HCT116 (cell line): Measurements from ENCODE around the gene C2orf76. TPM values are rescaled to one million over a fixed set of nuclear protein-coding genes. Genes with fewer than 3 reads are reported as not detected.

Source experiments
- ATAC-seq: fragments of 200-7000 bp; cut with Tn5 transposase; 2 replicates; pipeline ENCODE4 v1.9.1; 2020; ENCODE audit warnings: mild to moderate bottlenecking, moderate library complexity
- BruUV-seq: library from RNA; stranded (reverse); fragments of 400-500 nt; replicated peaks from 2 replicates; lab custom pipeline; 2021; lab: Mats Ljungman, UMichigan
- CTCF ChIA-PET: fragments of 300-600 bp; sonication (Branson Sonifier 250); formaldehyde crosslinking; loops from one replicate; lab custom pipeline; 2021; ENCODE audit warnings: antibody characterized with exemption; lab: Charles Lee
- POLR2A ChIA-PET: fragments of 300-600, 350-600 bp; sonication (Branson Sonifier 250); formaldehyde crosslinking; loops from one replicate; lab custom pipeline; 2021; ENCODE audit warnings: antibody characterized with exemption; lab: Charles Lee
- RAD21 ChIA-PET, 2 experiments: fragments of 300-600 bp; sonication (Branson Sonifier 250); formaldehyde crosslinking; loops; one replicate each; lab custom pipeline; 2023; ENCODE audit warnings: low total read pairs in 2 of 2; ENCODE audit not compliant: uncharacterized antibody in 2 of 2, unreplicated experiment in 2 of 2, low non-redundant PET in 1 of 2; lab: Charles Lee
- DNase-seq: peaks from one replicate; pipeline ENCODE4 v3.0.0-alpha.2; 2010; ENCODE audit warnings: low read depth, low spot score
- H2AFZ ChIP-seq: fragments of 200-600 bp; shearing (Covaris generic), sonication (generic); 2 replicates; pipeline ENCODE4 v1.6.1; 2017; ENCODE audit warnings: low read depth, mixed run types, mixed read lengths, antibody characterized with exemption, low read length; ENCODE audit not compliant: poor library complexity, severe bottlenecking
- H3K27ac ChIP-seq: 2 replicates; pipeline ENCODE4 v1.5.1; 2012; ENCODE audit warnings: low read depth, low read length
- H3K27me3 ChIP-seq: fragments of 200-600 bp; sonication (generic); 2 replicates; pipeline ENCODE4 v1.6.1; 2016; ENCODE audit warnings: mixed run types, low read length, mixed read lengths; ENCODE audit not compliant: insufficient read depth
- H3K36me3 ChIP-seq, 2 experiments: fragments of 200-500 bp in 1 of 2; fragments of 200-600 bp in 1 of 2; sonication (Bioruptor generic) in 1 of 2; sonication (generic) in 1 of 2; 2 replicates each; pipeline versions ENCODE4 v1.5.1 to v1.6.1; 2014 to 2016; ENCODE audit warnings: low read length in 2 of 2, inconsistent platforms in 1 of 2, mixed read lengths in 1 of 2, mixed run types in 1 of 2; ENCODE audit not compliant: insufficient read depth in 2 of 2, control insufficient read depth in 1 of 2
- H3K4me1 ChIP-seq, 2 experiments: fragments of 200-600 bp in 1 of 2; sonication (generic) in 1 of 2; 2 replicates each; pipeline versions ENCODE4 v1.5.1 to v1.6.1; 2012 to 2017; ENCODE audit warnings: low read length in 2 of 2, inconsistent platforms in 1 of 2, mild to moderate bottlenecking in 1 of 2, mixed read lengths in 1 of 2, mixed run types in 1 of 2, moderate library complexity in 1 of 2; ENCODE audit not compliant: insufficient read depth in 2 of 2, control insufficient read depth in 1 of 2
- H3K4me2 ChIP-seq: fragments of 200-600 bp; sonication (generic); 2 replicates; pipeline ENCODE4 v1.6.1; 2017; ENCODE audit warnings: mixed run types, low read length, mixed read lengths
- H3K4me3 ChIP-seq, 2 experiments: fragments of 200-600 bp in 1 of 2; sonication (generic) in 1 of 2; replicated peaks in 1 of 2; 2 replicates each; pipeline ENCODE4 v1.5.1; 2011 to 2016; ENCODE audit warnings: low read length in 2 of 2, control low read depth in 1 of 2, low read depth in 1 of 2, mild to moderate bottlenecking in 1 of 2, mixed read lengths in 1 of 2, mixed run types in 1 of 2
- H3K79me2 ChIP-seq: fragments of 200-600 bp; sonication (generic); 2 replicates; pipeline ENCODE4 v1.6.1; 2017; ENCODE audit warnings: mild to moderate bottlenecking, mixed run types, low read length, moderate library complexity, mixed read lengths; ENCODE audit not compliant: insufficient read depth
- H3K9ac ChIP-seq: fragments of 200-600 bp; sonication (generic); 2 replicates; pipeline ENCODE4 v1.6.1; 2016; ENCODE audit warnings: low read length, mixed read lengths
- H3K9me2 ChIP-seq: fragments of 200-600 bp; sonication (generic), shearing (Covaris generic); 2 replicates; pipeline ENCODE4 v1.6.1; 2017; ENCODE audit warnings: mixed run types, mild to moderate bottlenecking, moderate library complexity; ENCODE audit not compliant: insufficient read depth
- H3K9me3 ChIP-seq, 2 experiments: fragments of 200-500 bp in 1 of 2; fragments of 200-600 bp in 1 of 2; sonication (Bioruptor generic) in 1 of 2; sonication (generic) in 1 of 2; 2 replicates each; pipeline ENCODE4 v1.6.1; 2014 to 2017; ENCODE audit warnings: low read length in 2 of 2, mixed read lengths in 2 of 2, inconsistent platforms in 1 of 2, low read depth in 1 of 2, mild to moderate bottlenecking in 1 of 2, mixed run types in 1 of 2, moderate library complexity in 1 of 2; ENCODE audit not compliant: control insufficient read depth in 1 of 2, insufficient read depth in 1 of 2
- H4K20me1 ChIP-seq: fragments of 200-600 bp; sonication (generic), shearing (Covaris generic); 2 replicates; pipeline ENCODE4 v1.6.1; 2017; ENCODE audit warnings: mixed run types, mild to moderate bottlenecking, moderate library complexity; ENCODE audit not compliant: insufficient read depth
- TCF7L2 ChIP-seq: IDR thresholded peaks from 2 replicates; pipeline ENCODE4 v1.7.0; 2011; ENCODE audit warnings: borderline replicate concordance, inconsistent platforms; ENCODE audit not compliant: insufficient read depth, insufficient read length; ENCODE audit errors: extremely low read depth
- ZFX ChIP-seq: fragments of 450-650 bp; IDR thresholded peaks from 2 replicates; pipeline ENCODE4 v1.6.1; 2017
- intact Hi-C: fragments of 100-400 bp; cut with micrococcal nuclease; formaldehyde crosslinking; loops from 2 replicates; pipeline ENCODE4 v1.10.0; 2022
- total RNA-seq: library from RNA; stranded (reverse); gene quantifications from one replicate; pipeline ENCODE4 v1.2.1, GENCODE V29; 2021; ENCODE audit not compliant: unreplicated experiment

Gene C2orf76
- total RNA-seq, 1 experiment from 2014 or later = 10.5 TPM

DNA sequence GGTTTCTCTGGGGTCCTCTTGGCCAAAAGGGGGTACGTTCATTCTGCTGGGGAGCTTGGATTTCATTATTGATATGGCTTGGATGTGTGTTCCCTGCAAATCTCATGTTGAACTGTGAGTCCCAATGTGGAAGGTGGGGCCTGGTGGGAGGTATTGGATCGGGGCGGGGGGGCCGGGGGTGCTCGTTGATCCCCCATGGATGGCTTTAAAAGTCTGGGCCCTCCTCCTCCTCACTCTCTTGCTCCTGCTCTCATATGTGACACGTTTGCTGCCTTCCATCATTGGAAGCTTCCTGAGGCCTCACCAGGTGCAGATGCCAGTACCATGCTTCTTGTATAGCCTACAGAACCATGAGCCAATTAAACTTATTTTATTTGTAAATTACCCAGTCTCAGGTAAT, 11.9 kb upstream of the C2orf76 start:
- TF ChIP-seq TCF7L2 = no peak
- H3K4me2 ChIP-seq = no peak overlapping the region
- H3K27me3 ChIP-seq = no peaks in the 10 kb centered on the region
- H3K79me2 ChIP-seq = no peaks in the 10 kb centered on the region
- H3K9me2 ChIP-seq = no peaks in the 10 kb centered on the region
- DNase-seq (no peak), ATAC-seq (no peak)
- ChIA-PET POLR2A (interaction anchor here (1.2 kb wide), 1 partner anchor 12 kb away, joined by 6 read pairs; the partner anchor contains the start of genes C2orf76 and DBI), RAD21 (no interaction called here), CTCF (interaction anchor here (0.6 kb wide), 1 partner anchor 159 kb away, joined by 4 read pairs; no protein-coding TSS in a partner anchor)
- no peaks in the 10 kb centered on the region for H4K20me1 ChIP-seq
- no peak overlapping the region for H3K27ac ChIP-seq
- intact Hi-C loops = no loop called here
- no peak overlapping the region for H3K9ac ChIP-seq
- H3K4me3 ChIP-seq = no peak overlapping the region
- H2AFZ ChIP-seq = no peak overlapping the region
- no peaks in the 10 kb centered on the region for H3K4me1 ChIP-seq
- BruUV-seq = no TSS peak
- peaks cover 0 to under 1% of the 10 kb centered on the region in 2 experiments; a peak in 1 of 4 replicates for H3K36me3 ChIP-seq
- no peaks in the 10 kb centered on the region for H3K9me3 ChIP-seq

DNA sequence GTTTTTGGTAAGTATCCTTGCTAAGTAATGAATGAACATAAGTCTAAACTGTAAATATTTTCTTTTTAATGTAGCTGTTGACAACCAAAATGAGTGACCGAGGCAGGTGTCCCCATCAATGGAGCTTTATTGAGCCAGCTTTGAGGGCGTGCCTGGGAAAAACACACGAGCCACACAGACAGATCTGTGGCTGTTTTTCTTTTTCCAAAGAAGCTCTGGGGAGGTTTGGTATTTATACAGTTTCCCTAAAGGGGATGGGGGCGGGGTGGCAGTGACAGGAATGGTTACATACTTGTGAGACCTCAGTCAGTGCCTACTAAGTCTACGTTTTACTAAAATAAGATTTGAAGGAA, 11.3 kb upstream of the C2orf76 start:
- H3K27ac ChIP-seq = no peak overlapping the region
- BruUV-seq = no TSS peak
- no peaks in the 10 kb centered on the region for H3K79me2 ChIP-seq
- POLR2A ChIA-PET = interaction anchor here (1.2 kb wide), 1 partner anchor 11 kb away, joined by 6 read pairs; the partner anchor contains the start of genes C2orf76 and DBI
- no peak for DNase-seq
- H3K27me3 ChIP-seq = no peaks in the 10 kb centered on the region
- CTCF ChIA-PET = interaction anchor here (0.6 kb wide), 1 partner anchor 158 kb away, joined by 4 read pairs; no protein-coding TSS in a partner anchor
- intact Hi-C loops = no loop called here
- no peak overlapping the region for H2AFZ ChIP-seq
- RAD21 ChIA-PET = no interaction called here
- TF ChIP-seq ZFX = no peak
- no peak overlapping the region for H3K4me2 ChIP-seq
- no peaks in the 10 kb centered on the region for H3K9me3 ChIP-seq
- H3K36me3 ChIP-seq = peaks cover 3 to 7% of the 10 kb centered on the region in 2 experiments; a peak in 2 of 4 replicates
- no peaks in the 10 kb centered on the region for H4K20me1 ChIP-seq
- H3K4me1 ChIP-seq = no peaks in the 10 kb centered on the region
- no peak overlapping the region for H3K9ac ChIP-seq
- no peak for ATAC-seq
- H3K9me2 ChIP-seq = no peaks in the 10 kb centered on the region
- H3K4me3 ChIP-seq = no peak overlapping the region
